Esophagus squamous epithelium (tissue), 5 donors: Measurements from ENCODE around the gene CTSA. TPM values are rescaled to one million over a fixed set of nuclear protein-coding genes. Genes with fewer than 3 reads are reported as not detected.

Source experiments
- DNase-seq: peaks from one replicate; lab custom pipeline; 2025; lab: John Stamatoyannopoulos, UW
- H3K27ac ChIP-seq, 4 donors: fragments of 200-600 bp; sonication (generic); one replicate each; pipeline ENCODE4 v1.5.1; 2016 to 2019; ENCODE audit warnings: mild to moderate bottlenecking in 1 of 4
- H3K27me3 ChIP-seq, 4 donors: fragments of 200-600 bp; sonication (generic); 1 replicate in 3 of 4; 2 replicates in 1 of 4; pipeline versions ENCODE4 v1.5.1 to v1.6.0; 2017 to 2021; ENCODE audit warnings: antibody characterized with exemption in 1 of 4
- H3K36me3 ChIP-seq, 3 donors: fragments of 200-600 bp; sonication (generic); one replicate each; pipeline ENCODE4 v1.5.1; 2016 to 2019
- H3K4me1 ChIP-seq, 3 donors: fragments of 200-600 bp; sonication (generic); one replicate each; pipeline ENCODE4 v1.5.1; 2017 to 2019
- H3K4me3 ChIP-seq, 4 donors: fragments of 200-600 bp; sonication (generic); 1 replicate in 3 of 4; 2 replicates in 1 of 4; pipeline ENCODE4 v1.5.1; 2016 to 2019; ENCODE audit warnings: mild to moderate bottlenecking in 2 of 4, moderate library complexity in 1 of 4
- H3K9me3 ChIP-seq, 3 donors: fragments of 200-600 bp; sonication (generic); one replicate each; pipeline ENCODE4 v1.5.1; 2016 to 2019
- POLR2A ChIP-seq, 4 donors: fragments of 450-650 bp; IDR thresholded peaks; one replicate each; pipeline ENCODE4 v1.6.1; 2017; ENCODE audit warnings: antibody characterized with exemption in 4 of 4, mild to moderate bottlenecking in 4 of 4, moderate library complexity in 3 of 4
- WGBS, 2 donors: methylation state at CpG; one replicate each; pipeline ENCODE4 v1.1.5; 2018; 5-methylcytosine and 5-hydroxymethylcytosine counted together
- intact Hi-C: fragments of 100-400 bp; cut with DNase I; formaldehyde crosslinking; loops from one replicate; pipeline ENCODE4 v1.15.0; 2022
- total RNA-seq, 4 donors: library from RNA; depleted of rRNA; stranded (reverse); fragments of >200 nt; gene quantifications; one replicate each; pipeline ENCODE4 v1.1.0, GENCODE V29; 2016
- TF ChIP-seq, protein P1 (sequence below), 6 experiments: fragments of 450-650 bp in 4 of 6; fragments of 200-600 bp in 2 of 6; sonication (generic) in 2 of 6; IDR thresholded peaks; one replicate each; pipeline ENCODE4 v1.5.1; 2016 to 2019; ENCODE audit warnings: antibody characterized with exemption in 6 of 6, mild to moderate bottlenecking in 4 of 6, moderate library complexity in 4 of 6
- donor health status: DM: yes; HTN: yes; CAD: no.

The CTSA gene
- total RNA-seq, 4 donors from 2014 or later: 44.5 to 74.8 (median 56.8) TPM

DNA sequence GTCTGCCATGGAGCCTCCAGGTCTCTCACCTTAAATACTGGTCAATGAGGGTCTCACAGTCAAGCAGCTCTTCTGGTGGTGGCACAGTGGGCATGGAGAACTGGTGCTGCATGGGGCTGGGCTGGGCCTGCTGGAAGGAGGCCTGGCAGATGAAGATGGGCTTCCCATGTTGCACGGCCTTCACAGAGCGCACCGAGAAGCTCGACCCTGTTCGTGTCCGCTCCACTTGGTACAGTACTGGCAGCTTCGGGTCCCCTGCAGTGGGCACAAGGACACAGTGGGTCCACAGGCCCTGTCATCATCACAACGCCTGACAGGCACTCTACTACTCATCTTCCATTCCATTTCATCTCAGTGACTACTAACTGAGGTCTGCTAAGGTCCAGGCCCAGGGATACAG is 42.7 kb upstream of the CTSA start:
- WGBS, 2 donors: 94 to 95% methylated on average over 8 of the region's 8 CpGs
- H3K4me1 ChIP-seq: peaks cover 0 to 8% (median 0%) of the 10 kb centered on the region in 3 donors
- DNase-seq: no peak
- H3K27ac ChIP-seq: no peak overlapping the region
- H3K4me3 ChIP-seq: no peak overlapping the region
- TF ChIP-seq POLR2A (IDR thresholded peaks at IDR 0.05): no peak
- TF ChIP-seq, protein P1, sequence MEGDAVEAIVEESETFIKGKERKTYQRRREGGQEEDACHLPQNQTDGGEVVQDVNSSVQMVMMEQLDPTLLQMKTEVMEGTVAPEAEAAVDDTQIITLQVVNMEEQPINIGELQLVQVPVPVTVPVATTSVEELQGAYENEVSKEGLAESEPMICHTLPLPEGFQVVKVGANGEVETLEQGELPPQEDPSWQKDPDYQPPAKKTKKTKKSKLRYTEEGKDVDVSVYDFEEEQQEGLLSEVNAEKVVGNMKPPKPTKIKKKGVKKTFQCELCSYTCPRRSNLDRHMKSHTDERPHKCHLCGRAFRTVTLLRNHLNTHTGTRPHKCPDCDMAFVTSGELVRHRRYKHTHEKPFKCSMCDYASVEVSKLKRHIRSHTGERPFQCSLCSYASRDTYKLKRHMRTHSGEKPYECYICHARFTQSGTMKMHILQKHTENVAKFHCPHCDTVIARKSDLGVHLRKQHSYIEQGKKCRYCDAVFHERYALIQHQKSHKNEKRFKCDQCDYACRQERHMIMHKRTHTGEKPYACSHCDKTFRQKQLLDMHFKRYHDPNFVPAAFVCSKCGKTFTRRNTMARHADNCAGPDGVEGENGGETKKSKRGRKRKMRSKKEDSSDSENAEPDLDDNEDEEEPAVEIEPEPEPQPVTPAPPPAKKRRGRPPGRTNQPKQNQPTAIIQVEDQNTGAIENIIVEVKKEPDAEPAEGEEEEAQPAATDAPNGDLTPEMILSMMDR (IDR thresholded peaks at IDR 0.05): no peak
- no peaks in the 10 kb centered on the region for H3K27me3 ChIP-seq
- H3K9me3 ChIP-seq: no peaks in the 10 kb centered on the region
- intact Hi-C loops: no loop called here
- peaks cover 10 to 100% (median 19%) of the 10 kb centered on the region in 3 donors for H3K36me3 ChIP-seq

DNA sequence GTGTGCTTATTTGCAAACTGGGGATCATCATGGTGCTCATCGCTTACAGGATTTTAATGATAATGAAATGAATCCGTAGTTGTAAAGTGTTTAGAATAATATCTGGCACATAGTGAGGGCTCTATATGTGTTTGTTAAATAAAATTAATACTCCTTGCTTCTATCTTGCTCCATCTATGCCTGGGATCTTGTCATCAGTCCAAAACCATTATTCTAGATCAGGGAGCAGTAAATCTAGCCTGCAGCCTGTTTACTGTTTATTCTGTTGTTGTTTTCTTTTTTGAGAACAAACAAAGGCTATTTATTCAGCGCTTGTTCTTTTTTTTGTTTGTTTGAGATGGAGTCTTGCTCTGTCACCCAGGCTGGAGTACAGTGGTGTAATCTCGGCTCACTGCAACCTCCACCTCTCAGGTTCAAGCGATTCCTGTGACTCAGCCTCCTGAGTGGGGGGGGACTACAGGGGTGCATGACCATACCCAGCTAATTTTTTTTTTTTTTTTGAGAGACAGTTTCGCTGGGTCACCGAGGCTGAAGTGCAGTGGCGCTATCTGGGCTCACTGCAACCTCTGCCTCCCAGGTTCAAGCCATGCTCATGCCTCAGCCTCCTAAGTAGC is 42.1 kb upstream of the CTSA start:
- Histone ChIP-seq H3K4me1 (peaks cover 0 to 2% (median 0%) of the 10 kb centered on the region in 3 donors), H3K36me3 (peaks cover 4 to 100% (median 12%) of the 10 kb centered on the region in 3 donors), H3K4me3 (no peak overlapping the region), H3K9me3 (no peaks in the 10 kb centered on the region), H3K27ac (no peak overlapping the region), H3K27me3 (no peaks in the 10 kb centered on the region)
- intact Hi-C loops: no loop called here
- no peak for DNase-seq
- WGBS, 2 donors: 72 to 84% methylated on average over 8 of the region's 8 CpGs
- TF ChIP-seq POLR2A (IDR thresholded peaks at IDR 0.05): no peak

DNA sequence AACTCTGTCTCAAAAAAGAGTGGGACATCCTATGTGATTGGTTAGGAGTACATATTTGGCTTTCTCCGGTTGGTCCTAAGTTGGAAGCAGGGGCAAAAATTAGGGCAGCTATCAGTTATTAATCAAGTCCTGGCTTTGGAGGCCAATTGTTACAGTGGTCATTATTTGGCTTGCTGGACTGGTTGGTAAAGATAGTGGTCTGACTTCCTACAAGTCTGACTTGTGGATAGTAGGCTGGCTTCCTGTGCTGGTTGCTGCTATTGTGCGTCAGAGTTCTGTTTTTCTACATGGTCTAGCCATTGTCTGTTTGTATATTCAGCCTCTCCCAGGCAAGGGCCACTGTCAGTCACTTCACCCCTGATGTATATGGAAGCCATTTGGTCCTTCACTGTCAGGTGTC is 40.9 kb upstream of the CTSA start:
- H3K36me3 ChIP-seq: peaks cover 0 to 100% (median 10%) of the 10 kb centered on the region in 3 donors
- DNase-seq: no peak
- 80 to 95% methylated on average over 2 of the region's 2 CpGs for WGBS, 2 donors

DNA sequence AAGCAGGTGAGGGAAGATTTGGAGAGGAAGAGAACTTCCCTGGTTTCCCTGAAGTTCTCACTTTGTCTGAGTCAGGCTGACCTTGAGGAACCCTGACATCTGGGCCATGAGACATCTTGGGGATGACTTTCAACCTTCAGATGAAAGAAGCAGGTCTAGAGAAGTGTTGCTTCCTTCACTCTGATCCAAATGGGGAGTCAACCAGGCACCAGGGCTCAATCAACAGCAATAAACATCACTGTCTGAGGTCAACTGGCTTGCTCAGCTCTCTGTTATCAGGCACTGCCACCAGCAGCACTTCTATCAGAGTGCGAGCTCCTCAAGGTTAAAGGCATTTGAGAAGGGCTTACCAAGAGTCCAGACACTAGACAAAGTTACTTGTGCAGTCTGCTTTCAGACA is 40.2 kb upstream of the CTSA start:
- H3K27ac ChIP-seq: no peak overlapping the region
- TF ChIP-seq POLR2A (IDR thresholded peaks at IDR 0.05): no peak
- TF ChIP-seq, protein P1 (IDR thresholded peaks at IDR 0.05): no peak
- no peak for DNase-seq
- H3K4me1 ChIP-seq: peaks cover 7 to 19% (median 14%) of the 10 kb centered on the region in 3 donors
- H3K36me3 ChIP-seq: peaks cover 0 to 94% (median 3%) of the 10 kb centered on the region in 3 donors
- no peaks in the 10 kb centered on the region for H3K9me3 ChIP-seq
- no peak overlapping the region for H3K4me3 ChIP-seq
- 100% methylated on average over 1 of the region's 1 CpG for WGBS, 2 donors
- intact Hi-C loops: no loop called here
- H3K27me3 ChIP-seq: no peaks in the 10 kb centered on the region

More for the DNA sequence above, 40.9 kb upstream of the CTSA start:
- peaks cover 3 to 12% (median 7%) of the 10 kb centered on the region in 3 donors for H3K4me1 ChIP-seq
- intact Hi-C loops: no loop called here
- H3K27me3 ChIP-seq: no peaks in the 10 kb centered on the region
- H3K9me3 ChIP-seq: no peaks in the 10 kb centered on the region
- no peak overlapping the region for H3K4me3 ChIP-seq
- TF ChIP-seq POLR2A (IDR thresholded peaks at IDR 0.05): no peak
- peak overlapping the region in 1 of 4 donors; percentile 1 for H3K27ac ChIP-seq

DNA sequence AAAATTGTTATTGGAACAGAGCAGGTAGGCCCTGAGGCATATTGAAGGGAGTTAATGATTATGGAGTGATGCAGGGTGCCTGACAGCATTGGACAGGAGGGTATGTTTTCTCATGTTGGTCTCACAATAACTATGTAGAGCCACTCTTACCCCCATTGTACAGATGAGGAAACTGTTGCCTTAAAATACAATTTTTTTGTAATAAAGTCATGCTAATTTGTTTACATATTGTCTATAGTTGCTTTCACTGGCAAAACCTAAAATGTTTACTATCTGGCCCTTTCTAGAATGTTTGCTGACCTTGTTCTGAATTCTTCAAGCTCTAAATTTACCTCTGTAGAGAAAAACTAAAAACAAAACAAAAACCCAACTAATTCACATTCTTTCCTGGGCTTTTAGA is 39.6 kb upstream of the CTSA start:
- TF ChIP-seq POLR2A (IDR thresholded peaks at IDR 0.05): no peak
- TF ChIP-seq, protein P1 (IDR thresholded peaks at IDR 0.05): no peak
- H3K9me3 ChIP-seq: no peaks in the 10 kb centered on the region
- no peak overlapping the region for H3K4me3 ChIP-seq
- H3K27ac ChIP-seq: no peak overlapping the region
- H3K36me3 ChIP-seq: peaks cover 0 to 88% (median 0%) of the 10 kb centered on the region in 3 donors
- H3K27me3 ChIP-seq: no peaks in the 10 kb centered on the region
- peaks cover 13 to 25% (median 20%) of the 10 kb centered on the region in 3 donors for H3K4me1 ChIP-seq
- intact Hi-C loops: no loop called here
- DNase-seq: no peak

DNA sequence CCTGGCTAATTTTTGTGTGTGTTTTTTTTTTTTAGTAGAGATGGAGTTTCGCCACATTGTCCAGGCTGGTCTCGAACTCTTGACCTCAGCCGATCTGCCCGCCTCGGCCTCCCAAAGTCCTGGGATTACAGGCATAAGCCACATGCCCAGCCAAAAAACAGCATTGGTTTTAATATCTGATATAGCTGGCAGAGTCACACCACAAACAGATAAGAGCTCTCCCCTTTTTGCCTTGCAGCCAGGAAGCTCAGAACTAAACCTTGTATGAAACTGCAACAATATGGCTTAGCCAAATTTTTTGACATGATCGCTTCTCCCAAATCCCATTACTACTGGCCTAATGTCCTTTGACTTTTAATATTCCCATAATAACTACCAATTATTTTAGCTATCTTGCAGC is 38.8 kb upstream of the CTSA start:
- Histone ChIP-seq H3K4me3 (no peak overlapping the region), H3K27ac (no peak overlapping the region), H3K9me3 (no peaks in the 10 kb centered on the region), H3K4me1 (peaks cover 13 to 30% (median 21%) of the 10 kb centered on the region in 3 donors), H3K36me3 (peaks cover 0 to 80% (median 0%) of the 10 kb centered on the region in 3 donors), H3K27me3 (no peaks in the 10 kb centered on the region)
- intact Hi-C loops: no loop called here
- TF ChIP-seq, protein P1 (IDR thresholded peaks at IDR 0.05): no peak
- no peak for TF ChIP-seq POLR2A (IDR thresholded peaks at IDR 0.05)
- no peak for DNase-seq
- 88 to 96% methylated on average over 5 to 6 of the region's 6 CpGs for WGBS, 2 donors
